Measurements from ENCODE around the gene USP6NL.

DNA sequence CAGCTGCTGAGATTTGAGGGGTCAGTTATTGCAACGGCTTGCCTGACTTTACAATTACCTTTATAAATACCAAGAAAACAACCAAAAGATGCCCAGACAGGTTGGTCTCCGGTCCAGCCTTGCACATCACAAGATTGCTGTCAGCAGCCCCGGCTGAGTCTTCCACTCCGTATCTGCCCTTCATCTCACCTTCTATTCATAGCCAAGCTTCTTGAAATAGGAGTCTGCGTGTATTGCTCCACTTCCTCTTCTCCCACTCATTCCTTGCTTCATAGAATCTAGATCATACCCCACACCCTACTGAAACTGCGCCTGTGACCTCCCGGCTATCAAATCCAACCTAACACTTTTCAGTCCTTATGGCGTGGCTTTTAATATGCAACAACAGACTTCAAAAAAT is 31.1 kb upstream of the USP6NL start:
- TF ChIP-seq, protein P1, sequence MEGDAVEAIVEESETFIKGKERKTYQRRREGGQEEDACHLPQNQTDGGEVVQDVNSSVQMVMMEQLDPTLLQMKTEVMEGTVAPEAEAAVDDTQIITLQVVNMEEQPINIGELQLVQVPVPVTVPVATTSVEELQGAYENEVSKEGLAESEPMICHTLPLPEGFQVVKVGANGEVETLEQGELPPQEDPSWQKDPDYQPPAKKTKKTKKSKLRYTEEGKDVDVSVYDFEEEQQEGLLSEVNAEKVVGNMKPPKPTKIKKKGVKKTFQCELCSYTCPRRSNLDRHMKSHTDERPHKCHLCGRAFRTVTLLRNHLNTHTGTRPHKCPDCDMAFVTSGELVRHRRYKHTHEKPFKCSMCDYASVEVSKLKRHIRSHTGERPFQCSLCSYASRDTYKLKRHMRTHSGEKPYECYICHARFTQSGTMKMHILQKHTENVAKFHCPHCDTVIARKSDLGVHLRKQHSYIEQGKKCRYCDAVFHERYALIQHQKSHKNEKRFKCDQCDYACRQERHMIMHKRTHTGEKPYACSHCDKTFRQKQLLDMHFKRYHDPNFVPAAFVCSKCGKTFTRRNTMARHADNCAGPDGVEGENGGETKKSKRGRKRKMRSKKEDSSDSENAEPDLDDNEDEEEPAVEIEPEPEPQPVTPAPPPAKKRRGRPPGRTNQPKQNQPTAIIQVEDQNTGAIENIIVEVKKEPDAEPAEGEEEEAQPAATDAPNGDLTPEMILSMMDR (IDR thresholded peaks at IDR 0.05) = no peak
- TF ChIP-seq POLR2A (IDR thresholded peaks at IDR 0.05) = no peak

All from sigmoid colon (tissue), 3 donors.